ENCODE data around the gene MACF1. TPM values are rescaled to one million over a fixed set of nuclear protein-coding genes. Genes with fewer than 3 reads are reported as not detected.
A peak's percentile ranks its signal among the peaks of the same experiment; 100 is the strongest.
"Not testable (repeated sequence)": the region's sequence is repeated elsewhere in the genome, so short reads cannot be mapped to it uniquely, and the experiment has no call there.

Gene MACF1
- total and polyA plus RNA-seq, 10 donors: 50.8 to 641 (median 414) TPM

DNA sequence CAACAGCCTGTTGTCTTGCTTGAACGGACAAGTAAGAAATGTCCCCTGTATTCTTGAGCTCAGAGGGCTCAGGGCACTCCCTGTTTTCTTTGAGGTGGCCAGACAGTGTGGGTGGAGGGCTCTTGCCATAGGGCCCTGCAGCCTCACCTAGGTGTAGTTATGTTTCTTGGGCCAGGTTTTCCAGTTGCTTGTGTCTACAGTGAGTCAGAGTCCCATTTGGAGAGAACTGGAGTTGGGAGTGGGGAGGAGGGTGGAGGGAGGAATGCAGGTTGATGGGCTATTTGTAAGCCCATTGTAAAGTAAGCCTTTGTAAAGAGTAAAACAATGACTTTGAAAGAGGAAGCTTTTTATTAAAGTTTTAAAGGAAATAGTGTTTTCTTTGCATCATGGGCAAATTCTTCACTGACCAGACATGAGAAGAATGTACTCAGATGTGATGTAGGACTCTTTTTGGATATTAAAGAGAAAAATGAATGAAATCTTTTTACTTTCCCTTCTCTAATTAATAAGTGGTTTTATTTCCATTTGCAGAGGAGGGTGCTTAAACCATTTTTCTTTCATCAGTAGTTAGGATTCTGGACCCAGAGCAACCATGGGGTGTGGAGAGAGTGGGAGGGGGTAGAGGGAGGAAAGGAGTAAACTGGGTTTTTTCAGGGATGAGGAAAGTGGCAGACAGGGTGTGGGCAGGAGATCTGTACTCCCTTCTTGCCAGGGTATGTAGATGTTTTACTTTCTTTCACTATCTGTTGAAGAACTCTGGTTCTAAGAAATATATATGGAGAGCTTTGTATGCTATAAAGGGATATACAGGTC is 45.1 kb upstream of the MACF1 start:
- Histone ChIP-seq H3K4me1 (peaks cover 5 to 52% (median 25%) of the 10 kb centered on the region in 6 donors), H3K9me3 (no peaks in the 10 kb centered on the region), H3K27me3 (replicated peaks in 1 of 7) (no peaks in the 10 kb centered on the region), H3K36me3 (no peaks in the 10 kb centered on the region), H3K4me3 (no peak overlapping the region), H3K27ac (peak overlapping the region in 1 of 8 donors; percentile 1)
- TF ChIP-seq POLR2A (IDR thresholded peaks at IDR 0.05) (no peak), POLR2AphosphoS5 (IDR thresholded peaks at IDR 0.05) (no peak)
- TF ChIP-seq, protein P1, sequence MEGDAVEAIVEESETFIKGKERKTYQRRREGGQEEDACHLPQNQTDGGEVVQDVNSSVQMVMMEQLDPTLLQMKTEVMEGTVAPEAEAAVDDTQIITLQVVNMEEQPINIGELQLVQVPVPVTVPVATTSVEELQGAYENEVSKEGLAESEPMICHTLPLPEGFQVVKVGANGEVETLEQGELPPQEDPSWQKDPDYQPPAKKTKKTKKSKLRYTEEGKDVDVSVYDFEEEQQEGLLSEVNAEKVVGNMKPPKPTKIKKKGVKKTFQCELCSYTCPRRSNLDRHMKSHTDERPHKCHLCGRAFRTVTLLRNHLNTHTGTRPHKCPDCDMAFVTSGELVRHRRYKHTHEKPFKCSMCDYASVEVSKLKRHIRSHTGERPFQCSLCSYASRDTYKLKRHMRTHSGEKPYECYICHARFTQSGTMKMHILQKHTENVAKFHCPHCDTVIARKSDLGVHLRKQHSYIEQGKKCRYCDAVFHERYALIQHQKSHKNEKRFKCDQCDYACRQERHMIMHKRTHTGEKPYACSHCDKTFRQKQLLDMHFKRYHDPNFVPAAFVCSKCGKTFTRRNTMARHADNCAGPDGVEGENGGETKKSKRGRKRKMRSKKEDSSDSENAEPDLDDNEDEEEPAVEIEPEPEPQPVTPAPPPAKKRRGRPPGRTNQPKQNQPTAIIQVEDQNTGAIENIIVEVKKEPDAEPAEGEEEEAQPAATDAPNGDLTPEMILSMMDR (IDR thresholded peaks at IDR 0.05 in 8 of 11, conservative IDR thresholded peaks at IDR 0.05 in 3 of 11): no peak
- intact Hi-C loops (cut with DNase I; ENCODE audit: low total_unique reads): no loop called here
- no peak for DNase-seq
- 84 to 95% (median 86%) methylated on average over 1 of the region's 1 CpG for WGBS, 5 donors

DNA sequence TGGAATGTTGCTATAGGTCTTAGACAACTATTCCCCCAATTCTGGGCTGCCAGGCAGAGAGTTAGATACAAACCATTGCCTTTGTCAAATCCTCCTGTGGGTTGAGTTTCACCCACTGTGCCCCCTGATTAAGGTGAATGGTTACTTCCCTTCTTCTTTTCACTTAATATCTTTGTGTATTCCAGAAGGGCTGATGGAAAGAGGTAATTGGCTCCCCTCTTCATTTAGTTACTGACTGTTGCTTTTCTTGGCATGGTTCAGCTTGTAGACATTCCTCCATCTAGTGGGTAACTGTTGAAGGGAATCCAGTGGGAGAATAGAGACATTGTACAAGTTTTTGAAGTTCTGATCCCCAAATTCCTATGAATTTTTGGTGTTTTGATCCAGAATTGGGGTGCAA is 43.8 kb upstream of the MACF1 start:
- TF ChIP-seq POLR2A (IDR thresholded peaks at IDR 0.05) (no peak), POLR2AphosphoS5 (IDR thresholded peaks at IDR 0.05) (no peak)
- TF ChIP-seq, protein P1 (IDR thresholded peaks at IDR 0.05 in 8 of 11, conservative IDR thresholded peaks at IDR 0.05 in 3 of 11): no peak
- intact Hi-C loops (cut with DNase I; ENCODE audit: low total_unique reads): no loop called here
- DNase-seq: no peak
- H3K27me3 ChIP-seq (replicated peaks in 1 of 7): no peaks in the 10 kb centered on the region
- no peaks in the 10 kb centered on the region for H3K9me3 ChIP-seq
- H3K4me3 ChIP-seq: no peak overlapping the region
- no peaks in the 10 kb centered on the region for H3K36me3 ChIP-seq
- peaks cover 0 to 50% (median 17%) of the 10 kb centered on the region in 6 donors for H3K4me1 ChIP-seq
- no peak overlapping the region for H3K27ac ChIP-seq

DNA sequence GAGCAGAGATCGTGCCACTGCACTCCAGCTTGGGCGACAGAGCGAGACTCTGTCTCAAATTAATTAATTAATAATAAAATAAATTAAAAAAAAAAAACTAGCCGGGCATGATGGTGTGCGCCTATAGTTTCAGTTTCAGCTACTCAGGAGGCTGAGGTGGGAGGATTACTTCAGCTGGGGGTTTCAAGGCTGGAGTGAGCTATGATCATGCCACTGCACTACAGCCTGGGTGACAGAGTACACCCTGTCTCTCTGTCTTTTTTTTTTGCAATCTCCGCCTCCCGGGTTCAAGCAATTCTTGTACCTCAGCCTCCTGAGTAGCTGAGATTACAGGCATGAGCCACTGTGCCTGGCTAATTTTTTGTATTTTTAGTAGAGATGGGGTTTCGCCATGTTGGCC is 42.7 kb upstream of the MACF1 start:
- peaks cover 0 to 59% (median 20%) of the 10 kb centered on the region in 6 donors for H3K4me1 ChIP-seq

DNA sequence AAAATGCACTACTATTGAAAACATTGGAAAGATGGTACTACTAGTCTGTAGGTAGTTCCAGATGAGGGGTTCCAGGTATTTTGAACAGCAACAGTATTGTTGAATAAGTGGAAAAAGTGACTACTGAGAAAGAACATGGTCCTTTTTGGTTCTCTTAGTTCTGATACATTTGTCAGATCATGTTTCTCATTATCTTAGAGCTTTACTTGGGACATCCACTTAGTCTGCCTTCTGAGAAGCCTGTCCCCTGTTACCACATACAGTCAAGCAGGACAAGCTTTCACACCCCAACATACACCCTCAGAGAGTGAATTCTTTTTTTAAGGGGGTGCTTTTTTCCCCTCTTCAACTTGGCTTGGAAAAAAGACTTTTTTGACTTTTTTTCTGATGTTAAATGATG is 41.0 kb upstream of the MACF1 start:
- Histone ChIP-seq H3K9me3 (no peaks in the 10 kb centered on the region), H3K4me1 (peaks cover 0 to 53% (median 20%) of the 10 kb centered on the region in 6 donors), H3K27ac (no peak overlapping the region), H3K4me3 (no peak overlapping the region), H3K36me3 (no peaks in the 10 kb centered on the region), H3K27me3 (replicated peaks in 1 of 7) (no peaks in the 10 kb centered on the region)
- intact Hi-C loops (cut with DNase I; ENCODE audit: low total_unique reads): no loop called here
- DNase-seq: no peak
- TF ChIP-seq POLR2AphosphoS5 (IDR thresholded peaks at IDR 0.05) (no peak), POLR2A (IDR thresholded peaks at IDR 0.05) (no peak)
- TF ChIP-seq, protein P1 (IDR thresholded peaks at IDR 0.05 in 8 of 11, conservative IDR thresholded peaks at IDR 0.05 in 3 of 11): no peak

More for the DNA sequence above, 42.7 kb upstream of the MACF1 start:
- DNase-seq; H3K27ac ChIP-seq; H3K27me3 ChIP-seq (replicated peaks in 1 of 7); H3K9me3 ChIP-seq; H3K4me3 ChIP-seq; H3K36me3 ChIP-seq; intact Hi-C loops (cut with DNase I; ENCODE audit: low total_unique reads): not testable (repeated sequence)
- WGBS, 5 donors: 91 to 96% (median 94%) methylated on average over 8 of the region's 8 CpGs

All from spleen (tissue), 11 donors.